HG02759 (cell line): ENCODE measurements around the gene AAK1.
A peak's percentile ranks its signal among the peaks of the same experiment; 100 is the strongest.
"Not testable (repeated sequence)": the region's sequence is repeated elsewhere in the genome, so short reads cannot be mapped to it uniquely, and the experiment has no call there.

Experiments
- ATAC-seq: cut with Tn5 transposase; IDR thresholded peaks from one replicate; pipeline ENCODE4 v1.9.1; 2021; ENCODE audit warnings: mild to moderate bottlenecking, moderate library complexity; ENCODE audit not compliant: unreplicated experiment

Gene AAK1

GRCh38 chr2:69660637-69661036 is 17.1 kb upstream of the AAK1 start:
- ATAC-seq = no peak

GRCh38 chr2:69659941-69660483 is 16.5 kb upstream of the AAK1 start:
- no peak for ATAC-seq

GRCh38 chr2:69659349-69659748 is 15.8 kb upstream of the AAK1 start:
- no peak for ATAC-seq

- no peak for ATAC-seq
Observed at GRCh38 chr2:69652206-69652605, 8.7 kb upstream of the AAK1 start.

GRCh38 chr2:69647196-69647595 is 3.7 kb upstream of the AAK1 start:
- ATAC-seq = not testable (repeated sequence)

- ATAC-seq = no peak
Observed at GRCh38 chr2:69646714-69647113, 3.2 kb upstream of the AAK1 start.

GRCh38 chr2:69645921-69646320 is 2.4 kb upstream of the AAK1 start:
- no peak for ATAC-seq

- no peak for ATAC-seq
Observed at GRCh38 chr2:69645031-69645431, 1.5 kb upstream of the AAK1 start.

- ATAC-seq = no peak
Observed at GRCh38 chr2:69644506-69644979, 1.0 kb upstream of the AAK1 start.

GRCh38 chr2:69642709-69643601 is 584 bp downstream of the AAK1 start:
- ATAC-seq = peak; percentile 10

- ATAC-seq = no peak
Observed at GRCh38 chr2:69641887-69642708, 1.4 kb downstream of the AAK1 start.

- ATAC-seq = no peak
Observed at GRCh38 chr2:69641471-69641870, 2.1 kb downstream of the AAK1 start.

- no peak for ATAC-seq
Observed at GRCh38 chr2:69639266-69639665, 4.3 kb downstream of the AAK1 start.

GRCh38 chr2:69638630-69639029 is 4.9 kb downstream of the AAK1 start:
- no peak for ATAC-seq

- no peak for ATAC-seq
Observed at GRCh38 chr2:69637923-69638322, 5.6 kb downstream of the AAK1 start.

GRCh38 chr2:69636395-69636794 is 7.1 kb downstream of the AAK1 start:
- ATAC-seq = no peak

- ATAC-seq = no peak
Observed at GRCh38 chr2:69635432-69635831, 8.1 kb downstream of the AAK1 start.

GRCh38 chr2:69634196-69634821 is 9.2 kb downstream of the AAK1 start:
- ATAC-seq = no peak

GRCh38 chr2:69631402-69631801 is 12.1 kb downstream of the AAK1 start:
- no peak for ATAC-seq

GRCh38 chr2:69629921-69630608 is 13.5 kb downstream of the AAK1 start:
- no peak for ATAC-seq
